ENCODE measurements around the gene BCL11A.

Gene BCL11A

DNA sequence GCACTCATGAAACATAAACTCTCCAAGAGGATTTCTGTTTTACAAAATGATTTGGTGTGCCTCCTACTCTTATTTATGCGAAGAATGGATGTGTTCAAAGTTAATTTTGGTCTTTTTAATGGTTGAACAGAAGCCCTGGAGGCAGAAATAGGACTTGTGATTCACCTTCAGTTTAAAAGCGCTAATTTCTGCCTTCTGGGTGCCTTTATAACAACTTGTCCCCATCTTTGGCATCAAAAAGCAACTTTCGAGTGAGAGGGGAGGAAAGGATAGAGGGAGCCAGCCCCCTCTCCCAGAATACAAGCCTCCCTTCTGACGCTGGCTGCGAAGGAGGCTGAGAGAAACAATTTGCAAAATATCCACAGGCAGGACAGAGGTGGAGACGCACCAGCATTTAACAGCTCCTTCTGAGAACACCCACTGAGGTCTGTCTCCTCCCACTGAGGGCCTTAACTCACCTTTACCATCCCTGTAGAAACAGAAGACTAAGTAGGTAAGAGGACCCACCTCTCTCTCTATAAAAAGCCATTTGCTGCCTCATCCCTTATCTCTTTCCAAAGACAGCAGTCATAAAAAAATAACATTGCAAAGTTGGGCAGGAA is 24.3 kb upstream of the BCL11A start:
- TF ChIP-seq, protein P1, sequence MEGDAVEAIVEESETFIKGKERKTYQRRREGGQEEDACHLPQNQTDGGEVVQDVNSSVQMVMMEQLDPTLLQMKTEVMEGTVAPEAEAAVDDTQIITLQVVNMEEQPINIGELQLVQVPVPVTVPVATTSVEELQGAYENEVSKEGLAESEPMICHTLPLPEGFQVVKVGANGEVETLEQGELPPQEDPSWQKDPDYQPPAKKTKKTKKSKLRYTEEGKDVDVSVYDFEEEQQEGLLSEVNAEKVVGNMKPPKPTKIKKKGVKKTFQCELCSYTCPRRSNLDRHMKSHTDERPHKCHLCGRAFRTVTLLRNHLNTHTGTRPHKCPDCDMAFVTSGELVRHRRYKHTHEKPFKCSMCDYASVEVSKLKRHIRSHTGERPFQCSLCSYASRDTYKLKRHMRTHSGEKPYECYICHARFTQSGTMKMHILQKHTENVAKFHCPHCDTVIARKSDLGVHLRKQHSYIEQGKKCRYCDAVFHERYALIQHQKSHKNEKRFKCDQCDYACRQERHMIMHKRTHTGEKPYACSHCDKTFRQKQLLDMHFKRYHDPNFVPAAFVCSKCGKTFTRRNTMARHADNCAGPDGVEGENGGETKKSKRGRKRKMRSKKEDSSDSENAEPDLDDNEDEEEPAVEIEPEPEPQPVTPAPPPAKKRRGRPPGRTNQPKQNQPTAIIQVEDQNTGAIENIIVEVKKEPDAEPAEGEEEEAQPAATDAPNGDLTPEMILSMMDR (IDR thresholded peaks at IDR 0.05; ENCODE audit: insufficient read depth, low read length, poor library complexity, severe bottlenecking): no peak
- TF ChIP-seq EZH2phosphoT487 (conservative IDR thresholded peaks at IDR 0.05; ENCODE audit: low read length): no peak

DNA sequence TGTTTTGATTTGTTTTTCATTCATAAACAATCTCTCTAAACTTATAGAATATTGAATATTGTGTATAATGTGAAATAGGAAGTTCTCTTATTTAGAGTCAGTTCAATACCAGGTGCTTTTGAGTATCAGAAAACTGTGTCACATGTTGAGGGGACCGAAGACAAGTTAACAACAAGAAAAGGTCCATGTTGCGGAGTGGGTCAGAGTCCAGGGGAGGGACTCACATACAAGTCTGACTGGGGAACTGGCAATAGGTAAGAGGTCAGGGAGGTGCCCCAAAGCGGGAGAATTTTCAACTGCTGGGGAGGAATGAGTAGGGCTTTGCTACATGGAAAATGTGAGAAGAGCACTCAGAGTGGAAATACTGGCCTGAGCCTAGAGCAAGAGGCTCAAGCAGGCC is 19.8 kb upstream of the BCL11A start:
- no peak overlapping the region for H3K4me3 ChIP-seq (ENCODE audit: insufficient read depth, low read length, poor library complexity, severe bottlenecking)
- no peaks in the 10 kb centered on the region for H3K9me2 ChIP-seq (replicated peaks; ENCODE audit: insufficient read depth, low read length)
- H3K79me2 ChIP-seq (ENCODE audit: insufficient read depth, low read length): no peaks in the 10 kb centered on the region
- no peaks in the 10 kb centered on the region for H4K20me1 ChIP-seq (ENCODE audit: low read depth, low read length)
- no peak overlapping the region for H3K27ac ChIP-seq (ENCODE audit: low read depth, low read length)
- H3K4me2 ChIP-seq (ENCODE audit: low read depth, low read length, poor library complexity, severe bottlenecking): no peak overlapping the region
- H2AFZ ChIP-seq (ENCODE audit: low read depth, low read length, severe bottlenecking): no peak overlapping the region
- TF ChIP-seq EZH2phosphoT487 (conservative IDR thresholded peaks at IDR 0.05; ENCODE audit: low read length): no peak
- TF ChIP-seq, protein P1 (IDR thresholded peaks at IDR 0.05; ENCODE audit: insufficient read depth, low read length, poor library complexity, severe bottlenecking): no peak
- no peaks in the 10 kb centered on the region for H3K9me3 ChIP-seq (ENCODE audit: insufficient read depth, low read length)
- H3K36me3 ChIP-seq (ENCODE audit: low read length): no peaks in the 10 kb centered on the region
- H3K9ac ChIP-seq (ENCODE audit: low read length): no peak overlapping the region
- no peaks in the 10 kb centered on the region for H3K27me3 ChIP-seq (ENCODE audit: low read length)
- H3F3A ChIP-seq (ENCODE audit: insufficient read depth): no peaks in the 10 kb centered on the region

More for the DNA sequence above, 24.3 kb upstream of the BCL11A start:
- H3K9ac ChIP-seq (ENCODE audit: low read length): no peak overlapping the region
- no peaks in the 10 kb centered on the region for H3F3A ChIP-seq (ENCODE audit: insufficient read depth)
- no peak overlapping the region for H3K4me2 ChIP-seq (ENCODE audit: low read depth, low read length, poor library complexity, severe bottlenecking)
- H3K9me2 ChIP-seq (replicated peaks; ENCODE audit: insufficient read depth, low read length): no peaks in the 10 kb centered on the region
- H3K4me3 ChIP-seq (ENCODE audit: insufficient read depth, low read length, poor library complexity, severe bottlenecking): no peak overlapping the region
- no peak overlapping the region for H3K27ac ChIP-seq (ENCODE audit: low read depth, low read length)
- H2AFZ ChIP-seq (ENCODE audit: low read depth, low read length, severe bottlenecking): no peak overlapping the region
- no peaks in the 10 kb centered on the region for H3K36me3 ChIP-seq (ENCODE audit: low read length)
- H3K9me3 ChIP-seq (ENCODE audit: insufficient read depth, low read length): no peaks in the 10 kb centered on the region
- H3K79me2 ChIP-seq (ENCODE audit: insufficient read depth, low read length): no peaks in the 10 kb centered on the region
- H4K20me1 ChIP-seq (ENCODE audit: low read depth, low read length): no peaks in the 10 kb centered on the region
- H3K27me3 ChIP-seq (ENCODE audit: low read length): no peaks in the 10 kb centered on the region

DNA sequence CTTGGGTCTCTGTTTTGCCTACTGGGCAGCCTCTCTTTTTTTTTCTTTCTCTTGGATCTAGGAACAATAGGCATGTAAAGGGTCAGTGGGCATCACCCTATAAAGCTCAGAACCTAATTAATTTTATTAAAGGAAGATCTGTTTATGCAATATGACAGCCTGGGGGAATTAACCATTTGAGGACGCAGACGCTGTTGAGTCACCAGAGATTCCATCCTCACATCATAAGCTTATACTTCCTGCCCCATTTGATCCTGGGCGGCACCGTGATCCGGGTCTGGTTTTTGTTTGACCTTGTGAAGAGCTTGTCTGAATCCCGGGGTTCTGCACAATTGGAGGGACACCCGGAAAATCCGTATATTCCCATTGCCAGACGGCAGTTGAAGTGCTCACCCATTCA is 16.8 kb upstream of the BCL11A start:
- Histone ChIP-seq H4K20me1 (ENCODE audit: low read depth, low read length) (no peaks in the 10 kb centered on the region), H3K4me3 (ENCODE audit: insufficient read depth, low read length, poor library complexity, severe bottlenecking) (no peak overlapping the region), H3F3A (ENCODE audit: insufficient read depth) (no peaks in the 10 kb centered on the region), H3K36me3 (ENCODE audit: low read length) (no peaks in the 10 kb centered on the region), H3K9me2 (replicated peaks; ENCODE audit: insufficient read depth, low read length) (no peaks in the 10 kb centered on the region), H3K79me2 (ENCODE audit: insufficient read depth, low read length) (no peaks in the 10 kb centered on the region), H3K9me3 (ENCODE audit: insufficient read depth, low read length) (no peaks in the 10 kb centered on the region), H3K4me2 (ENCODE audit: low read depth, low read length, poor library complexity, severe bottlenecking) (peak overlapping the region; percentile 59), H2AFZ (ENCODE audit: low read depth, low read length, severe bottlenecking) (no peak overlapping the region), H3K27me3 (ENCODE audit: low read length) (no peaks in the 10 kb centered on the region), H3K27ac (ENCODE audit: low read depth, low read length) (no peak overlapping the region), H3K9ac (ENCODE audit: low read length) (no peak overlapping the region)
- TF ChIP-seq, protein P1 (IDR thresholded peaks at IDR 0.05; ENCODE audit: insufficient read depth, low read length, poor library complexity, severe bottlenecking): no peak
- no peak for TF ChIP-seq EZH2phosphoT487 (conservative IDR thresholded peaks at IDR 0.05; ENCODE audit: low read length)

All from SU-DHL-6 (cell line).